Stimulated activated CD8-positive, alpha-beta memory T cell treated with anti-CD3 and anti-CD28 coated beads, Interleukin-4, amount 100 ng/mL, for 24 hours (primary cell): ENCODE data around the gene TCF3.
A peak's percentile ranks its signal among the peaks of the same experiment; 100 is the strongest.
"Not testable (repeated sequence)": the region's sequence is repeated elsewhere in the genome, so short reads cannot be mapped to it uniquely, and the experiment has no call there.

Source experiments
- DNase-seq: peaks from one replicate; pipeline ENCODE4 v3.0.0-alpha.2; 2020; ENCODE audit warnings: low read depth

Gene TCF3

DNA sequence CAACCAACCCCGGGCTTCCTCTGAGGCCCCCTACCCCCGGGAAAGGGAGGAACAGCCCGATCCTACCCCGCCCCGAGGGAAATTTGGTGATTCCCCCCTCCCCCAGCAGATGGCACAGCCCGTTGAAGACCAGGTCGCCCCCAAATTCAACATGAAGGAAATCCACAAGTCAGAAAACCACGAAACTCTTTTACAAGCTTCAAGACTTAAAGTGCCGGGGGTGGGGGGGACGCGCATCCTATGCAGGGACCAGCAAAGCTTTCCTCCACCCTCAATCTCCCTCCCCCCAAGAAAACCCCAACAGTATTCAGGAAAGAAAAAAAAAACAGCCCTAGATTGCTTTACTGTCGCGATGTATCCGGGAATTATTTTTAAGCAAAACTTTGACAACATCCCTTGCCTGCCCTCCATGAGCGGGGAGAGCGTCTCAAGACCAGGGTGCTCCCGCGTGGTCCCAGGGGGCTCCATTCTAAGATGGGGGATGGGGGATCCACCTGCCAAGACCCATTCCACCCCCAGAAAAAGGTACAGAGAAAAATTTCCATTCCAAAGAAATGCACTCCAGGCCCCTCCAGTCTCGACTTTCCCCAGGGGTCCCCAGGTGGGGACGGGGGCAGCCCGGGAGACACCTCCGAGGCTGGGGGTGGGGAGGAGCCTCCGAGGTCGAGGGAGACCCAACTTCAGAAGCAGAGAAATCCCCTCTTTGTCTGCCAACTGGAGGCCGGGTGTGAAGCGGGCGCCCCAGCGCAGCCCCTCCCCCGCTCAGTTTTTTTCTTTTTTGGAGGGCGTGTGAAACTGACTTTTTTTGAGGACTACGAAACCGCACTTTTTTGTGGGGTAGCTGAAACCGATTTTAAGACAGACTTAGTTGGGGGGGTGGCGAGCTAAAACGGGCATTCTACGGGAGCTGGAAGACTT lies 1.5 kb downstream of the TCF3 start:
- peak; percentile 61 for DNase-seq

DNA sequence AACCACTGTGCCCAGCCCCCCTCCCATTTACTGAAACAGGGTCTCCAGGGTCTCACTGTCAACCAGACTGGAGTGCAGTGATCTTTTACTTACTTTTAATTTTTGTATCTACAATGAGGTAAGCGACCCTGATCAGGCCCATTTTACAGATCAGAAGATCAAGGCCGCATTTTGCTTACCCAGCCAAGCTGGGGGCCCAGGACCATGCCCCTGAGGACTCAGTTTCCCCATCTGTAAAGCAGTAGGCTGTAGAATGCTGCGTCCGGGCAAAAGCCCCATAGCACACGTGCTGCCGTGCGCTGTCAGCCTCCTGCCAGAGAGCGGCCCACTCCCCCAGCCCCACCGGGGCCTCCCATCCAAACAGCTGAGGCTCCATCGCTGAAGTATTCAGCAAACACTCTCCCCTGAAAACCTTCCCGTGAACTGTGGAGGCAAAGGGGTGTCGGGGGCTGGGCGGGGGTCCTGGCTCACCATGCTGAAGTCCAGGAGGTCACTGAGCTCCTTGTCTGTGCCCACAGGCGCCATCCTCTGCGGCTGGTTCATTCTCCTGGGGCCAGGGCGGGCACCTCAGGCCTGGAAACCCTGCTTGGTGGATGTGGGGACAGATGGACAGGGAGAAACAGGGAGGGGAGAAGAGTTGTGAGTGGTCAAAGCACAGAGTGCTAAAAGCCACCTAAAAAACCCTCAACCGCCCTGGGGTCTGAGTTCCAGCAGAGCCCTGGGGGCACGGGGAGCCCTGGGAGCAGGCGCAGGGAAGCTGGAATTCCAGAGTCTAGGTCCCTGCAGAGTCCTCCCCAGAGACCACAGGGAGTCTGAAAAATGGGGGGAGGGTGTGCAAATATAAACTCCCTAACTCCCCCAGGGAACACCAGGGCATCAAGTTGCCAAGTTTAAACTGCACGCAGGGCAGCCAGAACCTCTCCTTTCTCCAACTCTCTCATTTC lies 2.4 kb downstream of the TCF3 start:
- no peak for DNase-seq

DNA sequence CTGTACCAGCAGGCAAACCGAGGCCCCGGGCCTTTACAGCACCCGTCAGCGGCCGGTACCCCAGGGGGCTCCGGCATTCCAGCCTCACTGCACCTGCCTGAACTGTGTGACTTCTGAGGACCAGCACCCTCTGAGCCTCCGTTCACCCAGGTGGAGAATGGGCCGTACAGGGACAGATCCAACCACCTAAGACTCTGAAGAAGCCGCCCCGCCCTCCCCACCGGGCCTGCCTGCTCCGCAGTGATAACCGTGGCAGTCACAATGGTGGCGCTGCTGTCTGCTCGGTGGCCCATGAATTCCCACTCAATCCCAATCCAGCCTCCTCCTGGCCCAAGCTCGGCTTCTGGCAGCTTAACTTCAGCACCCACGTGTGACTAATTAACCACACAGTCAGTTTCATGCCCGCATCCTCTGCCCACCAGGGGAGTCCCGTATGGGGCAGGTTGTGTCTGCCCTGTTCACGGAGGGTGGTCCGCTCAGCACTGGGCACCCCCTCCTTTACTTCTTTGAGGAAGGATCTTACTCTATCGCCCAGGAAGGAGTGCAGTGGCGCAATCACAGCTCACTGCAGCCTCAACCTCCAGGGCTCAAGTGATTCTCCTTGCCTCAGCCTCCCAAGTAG lies 3.4 kb downstream of the TCF3 start:
- DNase-seq = no peak

DNA sequence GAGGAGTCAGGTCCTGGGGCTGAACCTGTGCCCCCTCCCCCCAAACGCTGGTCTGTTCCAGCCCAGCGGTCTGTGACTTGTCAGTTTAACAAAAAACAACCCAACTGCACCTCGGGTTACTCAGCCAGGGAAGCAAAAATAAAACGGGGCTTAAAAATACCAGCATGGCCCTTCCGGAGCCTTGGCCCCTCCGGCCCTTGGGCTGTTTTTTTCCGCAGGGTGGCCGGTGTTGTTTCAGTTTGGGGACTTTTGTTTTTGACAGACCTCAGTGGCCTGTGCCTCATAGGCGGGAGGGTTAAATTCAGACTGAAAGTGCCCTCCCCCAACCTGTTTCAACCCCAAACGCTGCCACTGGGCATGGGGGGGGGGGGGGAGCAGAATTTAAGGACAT lies 4.0 kb downstream of the TCF3 start:
- no peak for DNase-seq

DNA sequence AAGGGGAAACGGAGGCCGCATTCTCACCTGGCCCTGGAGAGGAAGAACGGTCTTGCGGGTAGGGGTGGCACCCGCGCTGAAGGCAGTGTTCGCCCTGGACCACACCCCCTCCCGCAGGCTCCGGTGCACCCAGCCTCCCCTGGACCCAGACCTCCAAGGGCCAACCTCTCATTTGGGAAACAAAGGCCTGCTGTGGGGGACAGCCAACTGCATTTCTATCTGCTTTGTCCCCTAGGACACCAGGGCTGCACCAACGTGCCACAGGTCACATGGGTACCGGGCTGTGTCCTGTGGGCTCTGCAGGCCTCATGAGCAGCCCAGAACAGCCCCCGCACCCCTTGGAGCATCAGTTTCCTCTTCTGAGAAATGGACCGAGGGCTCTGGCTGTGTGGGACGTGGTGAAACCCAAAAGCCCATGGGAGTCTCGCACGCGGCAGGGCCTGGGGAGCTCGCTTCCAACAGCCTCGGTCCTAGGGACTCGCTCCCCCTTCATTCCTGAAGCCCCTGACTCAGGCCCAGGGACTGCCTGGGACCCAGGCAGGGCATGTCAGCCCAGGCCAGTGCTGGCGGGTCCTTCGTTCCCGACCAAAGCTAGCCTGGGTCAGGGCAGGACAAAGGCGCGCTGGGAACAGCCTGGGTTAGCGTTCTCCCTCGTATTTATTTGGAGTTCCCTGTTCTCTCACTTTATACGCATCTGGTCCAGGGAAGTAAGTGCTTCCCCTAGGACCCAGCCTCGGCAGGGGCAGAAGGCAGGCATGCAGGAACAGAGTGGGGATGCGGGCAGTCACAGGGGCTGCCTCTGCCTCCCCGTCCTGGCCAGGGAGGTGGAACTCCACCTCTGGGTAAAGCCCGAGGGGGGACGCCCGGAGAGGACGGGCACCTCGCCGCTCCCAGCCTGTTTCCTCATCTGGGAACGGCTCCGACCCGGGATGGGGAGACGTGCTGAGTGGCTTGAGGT lies 4.6 kb downstream of the TCF3 start:
- no peak for DNase-seq

DNA sequence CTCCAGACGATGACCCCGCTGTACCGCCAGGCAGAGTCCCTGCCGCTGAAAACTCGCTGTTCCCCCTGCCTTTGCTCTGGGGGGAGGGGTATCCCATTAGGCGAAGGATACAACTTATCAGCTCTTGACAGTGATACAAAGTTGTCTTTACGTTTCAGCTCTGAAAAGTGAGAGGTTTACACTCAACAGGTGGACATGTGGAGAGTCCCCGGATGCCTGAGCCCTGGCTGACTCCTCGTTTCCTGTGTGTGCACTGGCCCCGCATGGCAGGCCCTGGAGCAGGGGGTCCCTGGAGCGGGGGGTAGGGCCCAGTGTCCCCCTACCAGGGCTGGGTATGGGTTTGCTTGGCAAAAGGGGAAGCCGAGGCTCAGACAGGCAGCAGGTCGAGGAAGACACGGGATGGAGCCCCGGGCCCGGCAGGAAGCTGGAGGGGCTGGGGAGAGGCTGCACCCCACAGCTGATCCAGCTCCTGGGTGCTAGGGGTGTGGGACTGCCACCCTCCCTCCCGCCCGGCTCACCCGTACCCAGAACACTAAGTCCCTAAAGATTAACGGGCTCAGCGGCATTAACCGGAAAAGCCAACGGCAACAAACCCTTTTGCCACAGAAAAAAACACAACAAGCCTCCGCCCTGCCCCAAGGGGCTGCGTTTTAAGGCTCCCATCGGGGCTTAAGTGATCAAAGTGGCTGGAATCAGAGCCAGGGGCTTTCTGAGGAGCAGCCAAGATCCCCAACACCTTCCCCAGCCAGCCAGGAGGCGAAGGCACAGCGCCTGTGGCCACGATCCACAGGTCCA lies 5.6 kb downstream of the TCF3 start:
- DNase-seq = no peak

DNA sequence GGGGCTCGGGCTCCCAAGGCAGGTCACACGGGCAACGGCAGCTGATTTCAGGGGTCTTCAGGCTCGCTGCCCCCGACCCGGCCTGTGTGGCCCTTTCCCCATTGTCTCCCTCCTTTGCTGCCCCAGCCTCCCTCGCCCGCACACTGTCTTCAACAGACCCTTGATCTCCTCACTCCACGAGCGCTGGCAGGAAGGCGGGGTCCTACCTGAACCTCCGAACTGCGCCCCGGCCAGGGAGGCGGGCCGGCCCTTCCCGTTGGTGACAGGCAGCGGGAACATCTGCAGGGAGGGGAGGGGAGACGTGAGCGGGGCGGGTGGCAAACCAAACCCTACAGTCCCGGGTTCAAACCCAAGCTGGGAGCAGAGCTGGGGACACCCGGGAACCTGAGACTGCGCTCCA lies 6.3 kb downstream of the TCF3 start:
- no peak for DNase-seq

DNA sequence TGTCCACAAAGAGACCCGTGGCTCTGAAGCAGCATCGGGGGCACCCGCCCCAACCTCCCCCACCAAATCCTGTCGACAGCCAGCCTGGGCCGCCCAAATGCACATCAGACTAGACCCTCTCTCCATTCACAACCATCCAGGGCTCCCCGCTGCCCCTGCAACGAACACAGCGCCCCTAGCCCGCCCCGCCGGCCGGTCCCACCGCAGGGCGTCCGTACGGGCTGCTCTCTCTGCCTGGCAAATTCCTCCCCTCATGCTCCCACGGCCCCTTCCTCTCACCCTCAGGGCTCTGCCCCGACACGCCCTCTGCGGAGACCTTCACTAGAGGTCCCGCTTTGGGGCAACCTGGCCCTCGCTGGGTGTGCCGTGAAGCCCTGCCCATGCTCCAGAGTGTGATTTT lies 7.1 kb downstream of the TCF3 start:
- no peak for DNase-seq

DNA sequence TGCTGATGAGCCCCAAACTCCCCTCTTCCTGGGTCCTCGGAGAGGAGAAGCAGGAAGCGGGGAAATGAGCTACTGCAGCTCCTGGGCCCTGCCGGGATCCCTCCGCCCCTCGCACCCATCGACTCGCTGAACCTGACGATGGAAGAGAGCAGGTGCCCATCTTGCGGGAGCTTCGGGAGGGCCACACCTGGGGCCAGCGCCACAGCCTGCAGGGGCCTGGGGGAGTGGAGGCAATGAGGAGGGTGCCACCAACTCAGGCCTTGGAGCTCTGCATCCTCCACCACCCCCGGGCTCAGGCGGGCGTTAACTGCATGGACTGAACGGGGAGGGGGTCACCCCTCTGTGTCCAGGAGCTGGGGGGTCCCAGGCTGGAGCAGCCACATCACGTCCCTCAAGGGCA lies 8.3 kb downstream of the TCF3 start:
- no peak for DNase-seq

DNA sequence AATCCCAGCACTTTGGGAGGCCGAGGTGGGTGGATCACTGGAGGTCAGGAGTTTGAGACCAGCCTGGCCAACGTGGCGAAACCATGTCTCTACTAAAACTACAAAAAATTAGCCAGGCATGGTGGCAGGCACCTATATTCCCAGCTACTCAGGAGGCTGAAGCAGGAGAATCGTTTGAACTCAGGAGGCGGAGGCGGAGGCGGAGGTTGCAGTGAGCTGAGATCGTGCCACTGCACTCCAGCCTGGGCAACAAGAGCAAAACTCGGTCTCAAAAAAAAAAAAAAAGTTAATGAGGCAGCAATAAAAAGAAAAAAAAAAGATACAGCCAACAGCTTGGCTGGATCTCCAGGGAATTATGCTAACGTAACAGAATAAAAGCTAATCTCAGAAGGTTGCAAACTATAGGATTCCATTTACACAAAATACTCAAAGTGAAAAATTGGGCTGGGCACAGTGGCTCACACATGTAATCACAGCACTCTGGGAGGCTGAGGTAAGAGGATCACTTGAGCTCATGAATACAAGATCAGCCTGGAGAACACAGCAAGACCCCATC lies 11.4 kb downstream of the TCF3 start:
- not testable (repeated sequence) for DNase-seq

DNA sequence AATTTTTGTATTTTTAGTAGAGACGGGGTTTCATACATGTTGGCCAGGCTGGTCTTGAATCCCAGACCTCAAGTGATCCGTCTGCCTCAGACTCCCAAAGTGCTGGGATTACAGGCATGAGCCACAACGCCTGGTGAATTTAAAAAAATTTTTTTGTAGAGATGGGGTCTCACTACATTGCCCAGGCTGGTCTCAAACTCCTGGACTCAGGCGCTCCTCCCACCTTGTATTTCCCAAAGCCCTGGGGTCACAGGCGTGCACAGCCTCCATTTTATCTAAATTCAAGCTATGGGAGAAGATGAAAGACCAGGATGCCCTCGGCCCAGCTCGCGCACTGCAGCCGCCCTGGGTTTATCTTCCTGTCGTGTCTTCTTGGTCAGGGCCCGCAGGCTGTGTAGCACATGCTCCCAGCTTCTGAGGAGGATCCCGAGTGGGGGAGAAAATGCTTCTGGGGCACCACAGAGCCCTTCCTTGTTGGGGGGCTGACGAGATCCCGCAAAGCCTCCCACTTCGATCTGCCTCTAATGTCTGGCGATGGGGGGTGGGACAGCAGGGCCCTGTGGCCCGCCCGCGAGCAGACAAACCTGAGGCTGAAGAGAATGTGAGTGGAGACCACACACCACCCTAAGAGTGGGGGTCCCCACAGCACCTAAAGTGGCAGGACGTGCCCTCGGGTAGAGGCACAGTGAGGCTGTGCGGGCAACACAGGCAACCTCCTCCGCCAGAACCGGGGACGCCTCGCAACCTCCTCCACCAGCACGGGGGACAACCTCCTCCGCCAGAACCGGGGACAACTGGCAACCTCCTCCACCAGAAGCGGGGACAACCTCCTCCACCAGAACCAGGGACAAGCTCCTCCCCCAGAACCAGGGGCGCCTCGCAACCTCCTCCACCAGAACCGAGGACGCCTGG lies 15.8 kb downstream of the TCF3 start:
- no peak for DNase-seq

DNA sequence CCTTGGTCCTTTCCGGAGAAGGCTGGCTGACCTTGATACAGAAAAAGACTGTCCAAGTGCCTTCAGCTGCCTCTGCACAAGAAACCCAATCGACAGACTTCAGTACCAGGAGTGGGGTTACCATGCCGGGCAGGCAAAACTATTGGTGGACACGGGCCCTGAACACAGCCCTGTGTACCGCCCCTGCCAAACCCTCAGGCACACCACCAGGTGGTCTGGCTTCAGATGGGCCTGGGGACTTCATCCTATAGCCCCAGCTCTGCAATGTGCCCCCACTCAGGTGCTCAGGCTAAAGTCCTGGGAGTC lies 17.5 kb downstream of the TCF3 start:
- DNase-seq = no peak

DNA sequence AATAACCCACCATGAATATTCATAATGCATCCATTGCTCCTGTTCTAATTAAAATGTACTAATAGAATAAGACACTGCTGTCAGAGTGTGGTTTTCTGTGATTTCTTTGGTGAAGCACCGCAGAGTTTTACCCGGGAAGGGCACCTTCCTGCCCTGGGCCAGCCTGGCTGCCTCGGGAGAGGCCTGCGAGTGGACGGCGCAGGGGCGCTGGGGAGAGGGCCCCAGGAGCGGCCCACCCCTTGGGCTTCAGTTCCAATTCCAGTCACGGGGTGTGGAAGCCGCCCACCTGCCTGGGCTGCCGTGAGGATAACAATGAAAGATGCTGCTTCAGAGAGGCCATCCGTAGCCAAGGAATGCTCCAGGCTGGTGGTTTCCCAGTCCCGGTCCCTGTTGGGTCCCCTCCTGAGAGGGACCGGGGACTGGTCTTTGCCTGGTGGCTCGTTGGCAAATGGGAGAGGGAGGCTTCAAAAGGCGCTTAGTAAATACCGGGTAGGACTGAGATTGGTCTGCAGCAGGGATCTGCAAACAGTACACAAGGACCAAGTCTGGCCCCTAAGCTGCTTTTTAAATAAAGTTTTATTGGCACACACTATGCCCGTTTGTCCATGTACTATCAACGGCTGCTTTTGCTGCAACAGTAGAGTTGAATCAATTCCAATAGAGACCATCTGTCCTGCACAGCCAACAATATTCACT lies 18.0 kb downstream of the TCF3 start:
- DNase-seq = no peak

DNA sequence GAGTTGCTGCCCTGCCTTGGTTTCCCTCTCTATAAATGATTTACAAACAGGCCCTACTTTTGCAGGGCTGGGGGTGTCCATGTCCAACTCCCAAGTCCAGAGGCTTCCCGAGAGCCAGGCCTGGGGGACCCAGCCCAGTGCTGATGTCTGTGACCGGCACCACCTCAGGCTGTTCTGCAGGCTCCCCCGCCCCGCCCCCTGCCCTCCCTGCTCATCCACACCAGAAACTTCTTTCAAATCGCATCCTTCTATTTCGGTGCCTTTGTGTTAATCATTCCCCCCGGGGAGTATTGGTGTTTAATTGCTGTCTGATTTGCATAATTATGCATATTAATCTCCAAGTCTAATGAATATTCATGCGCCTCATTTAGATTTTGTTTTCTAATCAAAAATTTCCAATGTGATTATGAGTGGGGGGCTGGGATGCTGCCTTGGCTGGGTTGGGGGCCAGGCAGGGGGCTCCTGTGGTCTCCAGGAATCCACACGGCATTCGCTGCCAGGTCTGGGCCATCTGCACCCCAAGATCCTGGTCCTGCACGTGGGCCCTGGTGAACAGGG lies 19.1 kb downstream of the TCF3 start:
- DNase-seq = no peak

DNA sequence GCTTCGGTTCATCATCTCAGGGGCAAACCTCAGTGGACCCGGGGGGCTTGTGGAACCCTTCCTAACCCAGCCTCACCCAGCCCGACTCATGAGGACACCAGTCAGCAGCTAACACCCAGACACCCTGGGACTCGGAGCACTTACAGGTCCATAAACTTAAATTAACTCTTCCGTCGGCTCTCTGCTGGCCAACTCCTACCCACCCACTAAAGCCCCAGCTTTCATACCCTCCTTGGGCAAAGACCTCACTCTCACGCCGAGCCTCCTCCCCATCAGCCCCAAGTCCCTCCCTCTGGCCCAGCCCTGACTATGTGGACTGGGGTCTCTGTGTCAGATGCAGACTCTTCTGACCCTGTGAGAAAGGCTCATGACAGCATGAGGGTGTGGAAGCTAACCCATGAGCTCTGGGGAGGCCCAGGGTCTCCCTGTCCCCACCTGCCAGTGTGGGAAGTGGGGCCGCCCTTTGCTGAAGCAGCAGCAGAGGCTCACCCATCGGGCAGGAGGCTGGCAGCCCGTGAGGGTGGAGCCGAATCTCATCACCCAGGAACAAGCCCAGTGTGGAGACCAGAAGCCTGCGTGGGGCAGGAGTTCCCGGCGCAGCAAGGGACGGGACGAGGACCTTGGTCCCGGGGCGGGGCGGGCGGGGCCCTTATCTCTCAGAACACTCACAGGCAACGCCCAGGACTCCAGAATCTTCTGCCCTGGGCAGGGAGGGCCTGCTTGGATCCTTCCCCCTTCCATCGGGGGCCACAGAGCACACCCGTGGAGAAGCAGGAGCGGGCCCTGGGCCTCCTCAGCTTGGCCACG lies 19.8 kb downstream of the TCF3 start:
- no peak for DNase-seq

DNA sequence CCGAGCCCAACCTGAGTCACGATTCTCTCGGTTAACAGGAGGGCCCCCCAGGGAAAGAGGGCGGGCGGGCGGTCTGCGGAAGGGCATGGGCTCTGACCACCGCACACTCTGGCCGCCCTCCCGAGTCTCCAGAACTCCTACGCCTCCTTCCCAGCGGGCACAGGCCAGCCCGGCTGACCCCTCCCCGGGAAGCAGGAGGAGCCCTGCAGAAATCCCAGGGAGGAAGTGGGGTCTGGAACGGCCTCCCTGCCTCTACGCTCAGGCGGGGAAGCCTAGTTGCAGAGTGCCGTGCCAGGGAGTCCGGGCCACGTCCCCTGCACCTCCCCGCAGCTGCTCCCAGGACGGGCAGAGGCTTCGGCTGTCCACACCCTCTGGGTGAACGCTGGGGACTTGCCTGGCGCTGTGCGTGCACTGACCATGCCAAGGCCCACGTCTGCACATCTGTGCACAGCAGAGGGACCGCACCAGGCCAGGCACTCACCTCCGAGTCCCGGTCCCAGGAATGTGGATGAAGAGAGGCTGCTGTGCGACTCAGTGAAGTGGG lies 20.8 kb downstream of the TCF3 start:
- no peak for DNase-seq

DNA sequence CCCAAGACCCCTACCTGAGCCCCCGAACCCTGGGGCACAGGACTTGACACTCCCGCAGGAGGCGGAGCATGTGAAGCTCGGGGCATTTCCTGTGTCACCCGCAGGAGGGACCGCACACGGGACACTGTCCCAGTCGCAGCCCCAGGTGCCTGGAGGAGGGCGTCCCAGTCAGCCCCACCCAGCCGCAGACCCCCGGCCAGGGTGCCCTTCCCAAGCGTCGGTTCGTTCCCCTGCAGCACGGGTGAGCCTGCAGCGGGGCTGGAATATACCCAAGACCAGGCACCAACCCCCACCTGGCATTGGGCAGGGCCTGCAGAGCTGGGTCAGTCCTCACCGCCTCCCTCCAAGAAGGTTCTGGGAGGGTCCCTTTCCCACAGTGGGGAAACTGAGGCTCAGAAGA lies 21.6 kb downstream of the TCF3 start:
- DNase-seq = no peak
